Measurements from ENCODE around the gene RAPGEF3. TPM values are rescaled to one million over a fixed set of nuclear protein-coding genes. Genes with fewer than 3 reads are reported as not detected.

Gene RAPGEF3
- total RNA-seq, 4 donors from 2014 or later, result 18.3 to 48.2 (median 32.5) TPM

GRCh38 chr12:47752121-47752520 lies 6.6 kb downstream of the RAPGEF3 start:
- Histone ChIP-seq H3K4me3 (no peak overlapping the region), H3K27me3 (no peaks in the 10 kb centered on the region), H3K36me3 (peaks cover 0 to 57% (median 26%) of the 10 kb centered on the region in 4 donors), H3K9me3 (no peaks in the 10 kb centered on the region), H3K27ac (replicated peaks in 1 of 4) (peak overlapping the region in 2 of 4 donors; percentile 28 to 72), H3K4me1 (peaks cover 29 to 50% (median 37%) of the 10 kb centered on the region in 4 donors)
- 100% methylated on average over 3 of the region's 4 CpGs for WGBS
- DNase-seq (ENCODE audit: extremely low spot score), result no peak
- intact Hi-C loops (cut with DNase I), result no loop called here
- TF ChIP-seq POLR2A (IDR thresholded peaks at IDR 0.05; ENCODE audit: low read depth), result no peak
- TF ChIP-seq POLR2AphosphoS5 (IDR thresholded peaks at IDR 0.05), result no peak
- no peak for TF ChIP-seq CTCF (IDR thresholded peaks at IDR 0.05)

GRCh38 chr12:47751561-47751960 lies 7.1 kb downstream of the RAPGEF3 start:
- TF ChIP-seq POLR2AphosphoS5 (IDR thresholded peaks at IDR 0.05) (no peak), CTCF (IDR thresholded peaks at IDR 0.05) (no peak), EP300 (IDR thresholded peaks at IDR 0.05) (no peak), POLR2A (IDR thresholded peaks at IDR 0.05; ENCODE audit: low read depth) (no peak)
- Histone ChIP-seq H3K36me3 (peaks cover 0 to 62% (median 29%) of the 10 kb centered on the region in 4 donors), H3K9me3 (no peaks in the 10 kb centered on the region), H3K4me1 (peaks cover 29 to 50% (median 37%) of the 10 kb centered on the region in 4 donors), H3K4me3 (no peak overlapping the region), H3K27me3 (no peaks in the 10 kb centered on the region), H3K27ac (replicated peaks in 1 of 4) (no peak overlapping the region)
- DNase-seq (ENCODE audit: extremely low spot score), result no peak
- intact Hi-C loops (cut with DNase I), result no loop called here
- WGBS, result 86% methylated on average over 7 of the region's 9 CpGs

GRCh38 chr12:47750916-47751470 lies 7.7 kb downstream of the RAPGEF3 start:
- DNase-seq (ENCODE audit: extremely low spot score), result no peak

DNA sequence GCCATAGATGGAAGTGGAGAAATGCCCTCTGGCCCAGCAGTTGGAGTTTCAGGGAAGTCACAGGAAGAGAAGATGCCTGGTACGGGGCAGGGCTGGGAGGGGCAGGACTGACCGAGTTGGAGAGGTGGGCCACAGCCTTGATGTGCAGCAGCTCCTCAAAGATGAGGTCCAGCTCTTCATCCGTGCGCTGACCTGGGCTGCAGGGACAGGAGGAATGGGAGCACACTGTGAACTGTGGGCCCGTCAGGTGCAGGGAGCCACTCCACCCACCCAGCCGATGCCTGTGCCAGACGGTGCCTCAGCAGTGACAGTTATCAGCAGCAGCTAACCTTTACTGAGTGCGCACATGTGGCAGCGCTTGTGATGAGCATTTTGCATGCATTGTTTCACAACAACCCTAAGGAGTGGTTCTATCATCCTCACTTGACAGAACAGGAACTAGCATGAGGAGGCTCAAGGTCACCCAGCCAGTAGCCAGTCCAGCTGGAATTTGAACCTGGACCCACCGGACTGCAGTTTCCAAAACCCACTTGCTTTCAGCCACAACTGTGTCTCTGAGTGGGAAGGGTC lies 8.4 kb downstream of the RAPGEF3 start:
- H3K27me3 ChIP-seq, result no peaks in the 10 kb centered on the region
- H3K9me3 ChIP-seq, result no peaks in the 10 kb centered on the region
- peaks cover 22 to 43% (median 34%) of the 10 kb centered on the region in 4 donors for H3K4me1 ChIP-seq
- H3K4me3 ChIP-seq, result no peak overlapping the region
- peaks cover 0 to 70% (median 30%) of the 10 kb centered on the region in 4 donors for H3K36me3 ChIP-seq
- no peak for DNase-seq (ENCODE audit: extremely low spot score)
- WGBS, result 87% methylated on average over 3 of the region's 10 CpGs
- no peak overlapping the region for H3K27ac ChIP-seq (replicated peaks in 1 of 4)
- TF ChIP-seq POLR2A (IDR thresholded peaks at IDR 0.05; ENCODE audit: low read depth) (no peak), POLR2AphosphoS5 (IDR thresholded peaks at IDR 0.05) (no peak), CTCF (IDR thresholded peaks at IDR 0.05) (no peak), EP300 (IDR thresholded peaks at IDR 0.05) (no peak)
- intact Hi-C loops (cut with DNase I), result no loop called here

More at GRCh38 chr12:47750916-47751470, 7.7 kb downstream of the RAPGEF3 start:
- Histone ChIP-seq H3K27ac (replicated peaks in 1 of 4) (no peak overlapping the region), H3K27me3 (no peaks in the 10 kb centered on the region), H3K4me1 (peaks cover 27 to 50% (median 36%) of the 10 kb centered on the region in 4 donors), H3K9me3 (no peaks in the 10 kb centered on the region), H3K36me3 (peaks cover 0 to 64% (median 30%) of the 10 kb centered on the region in 4 donors), H3K4me3 (no peak overlapping the region)
- WGBS, result 87% methylated on average over 9 of the region's 19 CpGs
- intact Hi-C loops (cut with DNase I), result no loop called here
- no peak for TF ChIP-seq POLR2A (IDR thresholded peaks at IDR 0.05; ENCODE audit: low read depth)
- TF ChIP-seq POLR2AphosphoS5 (IDR thresholded peaks at IDR 0.05), result no peak
- TF ChIP-seq EP300 (IDR thresholded peaks at IDR 0.05), result no peak
- no peak for TF ChIP-seq CTCF (IDR thresholded peaks at IDR 0.05)

Data from esophagus muscularis mucosa (tissue), 4 donors.